CD4-positive, alpha-beta T cell treated with Interleukin-21 for 1 hour (primary cell): ENCODE results near the gene TOGARAM2.

Experiments
- DNase-seq: peaks from one replicate; pipeline ENCODE4 v3.0.0-alpha.2; 2020

Gene TOGARAM2

GRCh38 chr2:29023188-29023587 lies 42.1 kb downstream of the TOGARAM2 start:
- no peak for DNase-seq

DNA sequence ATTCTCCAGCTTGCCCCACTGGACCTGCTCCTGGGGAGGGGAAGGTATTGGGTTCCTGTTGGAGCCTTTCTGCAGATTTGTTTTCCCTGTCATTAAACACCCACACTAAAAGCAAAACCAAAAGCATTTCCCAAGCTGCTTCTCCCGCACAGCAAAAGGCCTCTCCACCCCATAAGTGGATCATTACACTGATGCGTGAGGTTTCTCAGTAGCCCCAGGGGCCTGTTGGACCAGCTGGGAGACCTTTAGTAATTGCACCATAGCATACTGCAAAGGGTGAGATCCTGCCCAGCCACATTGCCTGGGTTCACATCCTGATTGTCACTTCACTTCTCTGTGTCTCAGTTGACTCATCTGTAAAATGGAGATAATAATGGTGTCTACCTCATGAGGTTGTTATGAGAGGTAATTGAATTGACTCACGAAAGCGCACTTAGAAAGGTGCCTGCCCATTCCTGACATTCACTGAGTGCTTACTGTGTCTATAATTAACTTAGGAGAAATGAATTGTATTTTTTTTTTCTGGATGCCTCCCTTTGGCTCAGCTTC lies 43.9 kb downstream of the TOGARAM2 start:
- DNase-seq = no peak

GRCh38 chr2:29025711-29026110 lies 44.6 kb downstream of the TOGARAM2 start:
- DNase-seq = no peak

- DNase-seq = no peak
Measured at GRCh38 chr2:29031046-29031445, 49.9 kb downstream of the TOGARAM2 start.

GRCh38 chr2:29032189-29032588 lies 51.1 kb downstream of the TOGARAM2 start:
- DNase-seq = no peak

- DNase-seq = no peak
Measured at GRCh38 chr2:29033172-29033571, 52.1 kb downstream of the TOGARAM2 start.

GRCh38 chr2:29033656-29034055 lies 52.6 kb downstream of the TOGARAM2 start:
- no peak for DNase-seq

DNA sequence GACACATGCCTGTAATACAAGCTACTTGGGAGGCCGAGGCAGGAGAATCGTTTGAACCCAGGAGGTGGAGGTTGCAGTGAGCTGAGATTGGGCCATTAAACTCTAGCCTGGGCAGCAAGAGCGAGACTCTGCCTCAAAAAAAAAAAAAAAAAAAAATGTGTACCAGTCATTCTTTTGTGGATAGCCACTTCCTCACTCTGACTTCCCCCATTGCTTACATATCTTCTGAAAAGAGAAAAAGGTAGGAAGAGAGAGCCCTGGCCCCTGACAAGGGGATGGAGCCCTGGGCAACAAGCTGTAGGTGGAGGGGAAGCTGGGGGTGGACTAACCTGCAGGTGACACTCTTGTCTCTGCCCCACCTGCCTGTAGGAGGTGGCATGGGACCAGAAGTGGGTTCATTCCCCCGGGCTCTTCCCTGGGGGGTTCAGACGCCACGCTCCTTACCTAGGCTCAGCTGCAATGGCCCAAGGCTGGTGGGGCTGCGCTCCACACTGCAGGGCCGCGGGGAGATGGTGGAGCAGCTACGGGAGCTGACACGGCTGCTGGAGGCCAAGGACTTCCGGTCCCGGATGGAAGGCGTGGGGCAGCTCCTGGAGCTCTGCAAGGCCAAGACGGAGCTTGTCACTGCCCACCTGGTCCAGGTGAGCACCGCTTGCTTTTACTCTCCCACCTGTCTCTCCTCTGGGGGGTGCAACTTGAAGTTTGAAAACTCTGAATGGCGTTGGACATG lies 54.1 kb downstream of the TOGARAM2 start:
- no peak for DNase-seq

DNA sequence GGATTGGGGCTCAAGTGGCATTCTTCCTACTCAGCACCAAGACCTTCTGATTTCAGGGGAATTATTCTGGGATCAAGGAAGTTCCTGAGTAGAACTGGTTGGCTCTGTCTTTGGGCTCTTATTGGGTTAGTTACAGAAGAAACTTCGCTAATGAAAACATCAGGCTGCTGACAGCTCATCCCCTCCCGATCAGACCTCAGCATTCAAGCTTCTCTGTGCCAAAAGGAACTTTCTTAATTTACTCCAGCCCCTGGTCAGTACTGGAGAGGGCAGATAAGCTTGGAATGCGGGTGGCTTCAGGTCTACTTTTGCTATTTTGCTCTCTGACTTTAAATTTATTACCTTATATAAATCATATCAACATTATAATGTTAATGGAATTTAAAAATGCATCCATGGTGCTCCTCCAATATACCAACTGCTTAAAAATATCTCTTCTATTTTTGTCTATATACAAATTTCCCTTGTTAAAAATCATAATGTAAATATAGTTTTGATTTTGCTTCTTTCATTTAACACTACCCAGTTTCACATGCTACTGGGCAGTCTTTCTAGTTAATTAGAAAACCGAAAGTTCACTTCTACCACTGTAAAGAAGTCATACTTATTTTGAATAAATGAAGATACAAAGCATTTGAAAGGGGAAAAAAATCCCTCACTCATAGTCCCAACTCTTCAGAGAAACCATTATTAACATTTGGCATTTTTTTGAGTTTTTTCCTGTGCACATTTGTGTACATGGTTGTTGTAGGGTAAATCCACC lies 58.8 kb downstream of the TOGARAM2 start:
- DNase-seq = no peak

DNA sequence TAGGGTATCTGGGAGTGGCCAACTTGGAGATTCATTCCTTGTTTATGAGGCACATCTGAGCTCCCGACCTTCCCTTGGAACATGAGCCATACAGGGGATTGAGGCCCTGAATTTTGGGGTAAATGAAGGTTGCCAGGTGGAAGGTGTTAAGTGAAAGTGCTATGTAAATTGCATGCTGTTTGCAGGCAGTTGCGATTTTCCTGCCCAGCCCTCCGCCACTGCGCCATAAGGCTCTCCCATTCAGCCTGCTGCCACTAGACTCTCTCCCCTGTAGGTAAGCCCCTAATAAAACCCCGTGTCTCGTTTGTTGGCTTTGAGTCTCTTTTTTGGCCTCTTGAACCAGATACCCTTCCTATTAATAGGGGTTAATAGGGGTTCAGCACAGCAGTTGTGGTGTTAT lies 59.5 kb downstream of the TOGARAM2 start:
- no peak for DNase-seq

- no peak for DNase-seq
Measured at GRCh38 chr2:29041161-29041660, 60.1 kb downstream of the TOGARAM2 start.

DNA sequence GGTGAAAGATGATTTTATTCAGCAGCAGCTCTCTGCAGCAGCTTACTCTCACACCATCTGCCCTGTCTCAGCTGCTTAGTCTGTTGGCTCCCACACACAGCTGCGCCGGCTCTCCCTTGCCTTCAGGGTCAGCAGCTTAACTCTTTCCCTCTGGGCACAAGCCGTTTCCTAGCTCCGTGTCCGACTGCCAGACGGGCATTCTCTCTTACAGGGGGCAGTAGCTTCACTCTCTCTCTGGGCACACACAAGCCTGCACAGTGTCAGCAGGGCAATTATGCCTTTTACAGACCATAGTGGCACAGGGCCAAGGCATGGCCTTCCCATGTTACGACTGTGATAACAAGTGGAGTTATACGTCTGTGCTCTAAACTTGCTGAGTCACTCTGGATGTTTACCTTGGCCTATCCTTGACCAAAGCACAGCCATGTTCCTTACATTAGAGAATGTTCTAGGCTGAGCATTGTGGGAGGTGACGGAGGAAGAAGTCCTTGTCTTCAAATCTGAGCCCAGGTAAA lies 61.5 kb downstream of the TOGARAM2 start:
- DNase-seq = no peak

GRCh38 chr2:29044459-29044858 lies 63.4 kb downstream of the TOGARAM2 start:
- no peak for DNase-seq

GRCh38 chr2:29046321-29046720 lies 65.2 kb downstream of the TOGARAM2 start:
- no peak for DNase-seq

DNA sequence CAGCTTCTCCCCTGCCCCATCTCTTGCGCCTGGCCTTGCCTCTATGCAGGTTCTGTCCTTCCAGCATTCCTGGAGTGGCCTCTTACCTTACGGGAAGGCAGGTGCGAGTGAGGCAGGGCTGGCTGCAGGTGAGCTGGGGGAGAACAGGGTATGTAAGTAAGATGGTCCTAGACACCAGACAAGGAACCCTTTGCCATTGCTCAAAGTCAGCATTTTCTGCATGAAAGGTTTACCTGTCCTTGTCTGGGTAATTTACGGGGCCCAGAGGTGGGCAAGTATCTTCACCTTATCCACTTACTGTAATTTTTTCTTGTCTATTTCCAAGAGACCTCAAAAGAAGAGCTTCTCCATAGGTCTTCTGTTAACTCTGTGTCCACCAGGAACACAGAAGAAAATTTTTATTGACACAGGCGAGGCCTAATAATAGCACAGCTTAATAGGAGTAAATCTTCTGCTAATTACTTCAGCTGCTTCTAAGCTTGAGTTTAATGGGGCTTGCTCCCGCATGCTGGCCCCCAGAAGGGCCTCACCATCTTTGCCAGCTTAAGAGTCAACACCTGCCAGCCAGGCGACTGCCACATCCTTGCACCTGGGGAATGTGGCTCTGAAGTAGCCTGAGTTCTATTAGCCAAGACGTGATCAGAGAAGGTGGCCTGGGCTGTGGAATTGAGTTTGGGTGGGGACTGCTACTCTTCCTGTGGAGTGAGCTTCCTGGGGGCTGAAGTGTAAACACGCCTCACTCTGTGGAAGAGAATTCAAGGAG lies 66.2 kb downstream of the TOGARAM2 start:
- no peak for DNase-seq

- no peak for DNase-seq
Measured at GRCh38 chr2:29050591-29050990, 69.5 kb downstream of the TOGARAM2 start.

- no peak for DNase-seq
Measured at GRCh38 chr2:29051730-29052129, 70.6 kb downstream of the TOGARAM2 start.

DNA sequence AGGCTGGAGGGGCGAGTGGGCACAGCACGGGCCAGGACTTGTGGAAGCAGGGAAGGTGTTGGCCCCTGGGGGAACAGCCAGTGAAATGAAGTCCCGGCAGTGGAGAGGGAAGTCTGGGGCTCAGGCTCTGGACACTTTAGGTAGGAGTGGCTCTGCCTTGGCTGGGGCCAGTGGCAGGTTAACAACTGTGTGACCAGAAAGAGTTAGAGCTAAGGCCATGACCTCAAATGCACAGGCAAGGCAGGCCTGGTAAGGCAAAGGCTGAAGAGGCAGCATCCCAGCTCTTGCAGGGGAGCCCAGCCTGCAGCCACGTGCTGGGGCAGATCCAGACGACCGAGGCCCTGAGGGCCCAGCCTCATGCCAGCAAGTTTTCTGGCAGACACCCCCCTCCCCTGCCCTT lies 71.7 kb downstream of the TOGARAM2 start:
- no peak for DNase-seq

- DNase-seq = no peak
Measured at GRCh38 chr2:29053223-29053622, 72.1 kb downstream of the TOGARAM2 start.

GRCh38 chr2:29053670-29054400 lies 72.7 kb downstream of the TOGARAM2 start:
- no peak for DNase-seq

GRCh38 chr2:29054430-29054829 lies 73.3 kb downstream of the TOGARAM2 start:
- DNase-seq = no peak

GRCh38 chr2:29055601-29056000 lies 74.5 kb downstream of the TOGARAM2 start:
- no peak for DNase-seq
